GM20431 (cell line): ENCODE measurements around the gene PIKFYVE.
"Not testable (repeated sequence)": the region's sequence is repeated elsewhere in the genome, so short reads cannot be mapped to it uniquely, and the experiment has no call there.

ENCODE experiments used
- in situ Hi-C: fragments of 300-500 bp; cut with MseI, MboI; formaldehyde crosslinking; loops from one replicate; pipeline ENCODE4 v1.15.0; 2020; ENCODE audit warnings: low sequenced_read_pairs; ENCODE audit not compliant: unreplicated experiment

PIKFYVE gene, protein sequence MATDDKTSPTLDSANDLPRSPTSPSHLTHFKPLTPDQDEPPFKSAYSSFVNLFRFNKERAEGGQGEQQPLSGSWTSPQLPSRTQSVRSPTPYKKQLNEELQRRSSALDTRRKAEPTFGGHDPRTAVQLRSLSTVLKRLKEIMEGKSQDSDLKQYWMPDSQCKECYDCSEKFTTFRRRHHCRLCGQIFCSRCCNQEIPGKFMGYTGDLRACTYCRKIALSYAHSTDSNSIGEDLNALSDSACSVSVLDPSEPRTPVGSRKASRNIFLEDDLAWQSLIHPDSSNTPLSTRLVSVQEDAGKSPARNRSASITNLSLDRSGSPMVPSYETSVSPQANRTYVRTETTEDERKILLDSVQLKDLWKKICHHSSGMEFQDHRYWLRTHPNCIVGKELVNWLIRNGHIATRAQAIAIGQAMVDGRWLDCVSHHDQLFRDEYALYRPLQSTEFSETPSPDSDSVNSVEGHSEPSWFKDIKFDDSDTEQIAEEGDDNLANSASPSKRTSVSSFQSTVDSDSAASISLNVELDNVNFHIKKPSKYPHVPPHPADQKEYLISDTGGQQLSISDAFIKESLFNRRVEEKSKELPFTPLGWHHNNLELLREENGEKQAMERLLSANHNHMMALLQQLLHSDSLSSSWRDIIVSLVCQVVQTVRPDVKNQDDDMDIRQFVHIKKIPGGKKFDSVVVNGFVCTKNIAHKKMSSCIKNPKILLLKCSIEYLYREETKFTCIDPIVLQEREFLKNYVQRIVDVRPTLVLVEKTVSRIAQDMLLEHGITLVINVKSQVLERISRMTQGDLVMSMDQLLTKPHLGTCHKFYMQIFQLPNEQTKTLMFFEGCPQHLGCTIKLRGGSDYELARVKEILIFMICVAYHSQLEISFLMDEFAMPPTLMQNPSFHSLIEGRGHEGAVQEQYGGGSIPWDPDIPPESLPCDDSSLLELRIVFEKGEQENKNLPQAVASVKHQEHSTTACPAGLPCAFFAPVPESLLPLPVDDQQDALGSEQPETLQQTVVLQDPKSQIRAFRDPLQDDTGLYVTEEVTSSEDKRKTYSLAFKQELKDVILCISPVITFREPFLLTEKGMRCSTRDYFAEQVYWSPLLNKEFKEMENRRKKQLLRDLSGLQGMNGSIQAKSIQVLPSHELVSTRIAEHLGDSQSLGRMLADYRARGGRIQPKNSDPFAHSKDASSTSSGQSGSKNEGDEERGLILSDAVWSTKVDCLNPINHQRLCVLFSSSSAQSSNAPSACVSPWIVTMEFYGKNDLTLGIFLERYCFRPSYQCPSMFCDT (N-terminal part only)

DNA sequence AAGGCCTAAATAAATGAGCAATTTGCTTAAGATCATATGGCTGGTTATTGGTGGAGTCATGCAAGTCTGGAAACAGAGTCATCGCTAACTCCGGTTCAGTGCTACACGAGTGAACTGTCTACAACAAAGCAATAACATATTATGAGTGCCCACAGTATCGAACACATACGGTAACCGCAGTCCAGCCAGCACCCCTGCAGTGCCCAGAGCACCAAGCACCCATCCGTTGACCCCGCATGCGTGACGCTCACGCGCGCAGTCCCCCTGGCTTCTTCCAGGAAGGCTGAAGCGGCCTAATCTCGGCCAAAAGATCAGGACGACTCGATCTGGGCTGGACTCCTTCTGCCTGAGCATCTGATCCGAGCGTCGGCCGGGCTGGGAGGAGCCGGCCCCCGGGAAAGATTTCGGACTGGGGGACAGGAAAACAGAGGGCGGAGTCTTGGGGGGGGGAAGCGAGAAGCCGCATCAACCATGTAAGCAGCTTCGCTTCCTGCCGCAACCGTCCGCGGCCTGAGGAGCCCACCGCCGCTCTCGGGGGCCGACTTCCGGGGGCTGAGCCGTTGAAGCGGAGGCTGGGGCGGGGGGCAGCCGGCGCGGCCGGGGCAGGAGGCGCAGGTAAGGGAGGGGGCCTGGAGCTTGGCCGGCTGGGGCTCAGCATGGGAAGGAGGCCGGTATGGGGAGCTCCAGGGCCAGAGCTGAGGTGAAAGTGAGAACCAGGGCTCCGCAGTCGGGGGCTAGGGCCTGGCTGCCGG, at the start of gene PIKFYVE:
Gene PIKFYVE, plus strand, starts transcription at position 455 of the 752 bp plus-strand sequence. CDS start 5,265 bp downstream, outside the sequence.
- in situ Hi-C loops: no loop called here

DNA sequence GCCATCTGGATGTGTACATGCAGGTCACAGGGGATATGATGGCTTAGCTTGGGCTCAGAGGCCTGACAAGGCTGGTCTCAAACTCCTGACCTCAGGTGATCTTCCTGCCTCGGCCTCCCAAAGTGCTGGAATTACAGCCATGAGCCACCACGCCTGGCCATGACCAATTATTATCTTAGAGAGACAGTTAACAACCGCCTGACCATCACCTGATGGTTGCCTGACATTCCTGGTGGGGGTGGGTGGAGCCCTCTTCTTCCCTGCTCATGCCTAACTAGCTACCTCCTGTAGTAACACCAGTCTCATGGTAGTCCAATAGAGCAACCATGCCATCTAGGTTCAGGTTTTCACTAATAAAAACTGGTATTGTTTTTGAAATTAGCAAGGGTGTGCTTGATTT, 44.2 kb upstream of the PIKFYVE start:
- in situ Hi-C loops: not testable (repeated sequence)

DNA sequence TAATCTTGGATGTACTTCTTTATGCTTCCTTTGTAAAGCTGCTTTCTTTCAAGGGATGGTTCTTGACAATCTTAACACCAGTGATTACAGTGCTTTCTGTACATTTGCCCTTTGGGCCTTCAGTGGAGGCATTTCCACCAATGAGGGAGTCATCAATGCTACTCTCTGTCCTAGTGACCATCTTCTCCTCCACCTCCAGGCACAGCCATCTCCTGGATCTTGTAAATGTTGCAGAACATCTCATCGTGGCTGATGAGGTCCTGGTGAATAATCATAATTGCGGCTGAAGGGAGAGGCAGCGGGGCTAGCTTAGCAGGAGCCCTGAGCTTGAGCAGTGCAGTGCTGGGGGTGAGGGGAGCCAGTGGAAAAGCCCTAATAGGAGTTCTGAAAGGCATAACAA, 43.7 kb upstream of the PIKFYVE start:
- in situ Hi-C loops: no loop called here

DNA sequence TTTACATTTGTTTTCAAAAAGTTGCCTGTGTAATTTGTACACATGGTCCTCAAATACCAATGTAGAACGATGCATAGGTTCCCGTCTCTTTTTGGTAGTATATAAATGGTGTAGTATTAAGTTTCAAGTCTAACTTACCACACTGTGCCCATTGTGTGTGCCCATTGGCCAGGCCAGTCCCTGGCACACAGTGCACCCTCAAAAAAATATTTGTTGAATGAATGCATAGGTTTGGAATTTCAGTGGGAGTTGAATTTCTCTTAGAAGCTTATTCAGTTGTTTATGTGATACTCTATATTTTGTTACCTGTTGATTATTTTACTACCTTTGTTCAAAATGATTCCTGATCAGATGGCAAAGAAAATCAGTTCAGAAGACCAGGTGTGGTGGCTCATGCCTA, 41.3 kb upstream of the PIKFYVE start:
- in situ Hi-C loops: no loop called here

DNA sequence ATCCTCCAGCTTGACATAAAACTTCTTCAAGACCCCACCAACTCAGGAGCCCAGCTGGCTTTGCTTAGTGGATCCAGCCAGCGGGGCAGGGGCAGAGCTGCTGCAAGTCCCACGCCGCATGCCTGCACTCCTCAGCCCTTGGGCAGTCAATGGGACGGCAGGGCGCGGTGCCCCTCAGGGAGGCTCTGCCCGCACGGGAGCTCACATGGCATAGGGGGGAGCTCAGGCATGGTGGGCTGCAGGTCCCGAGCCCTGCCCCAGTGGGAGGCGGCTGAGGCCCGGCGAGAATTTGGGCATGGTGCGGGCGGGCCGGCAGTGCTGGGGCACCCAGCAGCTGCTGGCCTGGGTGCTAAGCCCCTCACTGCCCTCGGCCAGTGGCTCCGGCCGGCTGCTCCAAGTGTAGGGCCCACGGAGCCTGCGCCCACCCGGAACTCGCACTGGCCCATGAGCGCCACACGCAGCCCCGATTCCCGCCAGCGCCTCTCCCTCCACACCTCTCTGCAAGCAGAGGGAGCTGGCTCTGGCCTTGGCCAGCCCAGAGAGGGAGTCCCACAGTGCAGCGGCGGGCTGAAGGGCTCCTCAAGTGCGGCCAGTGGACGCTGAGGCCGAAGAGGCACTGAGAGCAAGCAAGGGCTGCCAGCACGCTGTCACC, 38.3 kb upstream of the PIKFYVE start:
- in situ Hi-C loops: no loop called here

DNA sequence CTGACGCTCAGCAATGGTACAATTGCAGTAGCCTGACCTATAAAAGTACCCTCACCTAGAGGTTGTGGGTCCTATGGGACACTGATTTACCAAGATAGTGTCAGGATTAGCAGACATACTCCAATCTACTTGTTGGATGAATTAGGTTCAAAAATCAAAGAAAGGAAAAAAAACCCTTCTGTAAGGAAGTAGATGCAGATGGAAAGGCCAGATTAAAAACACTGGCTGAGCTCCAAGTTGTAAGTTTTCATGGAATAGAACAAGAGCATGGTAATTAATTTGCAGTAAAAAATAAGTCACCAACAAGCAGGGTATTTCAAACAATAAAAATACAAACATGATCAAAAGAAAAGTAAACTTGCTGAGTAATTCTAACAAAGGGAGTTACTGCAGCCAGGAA, 37.6 kb upstream of the PIKFYVE start:
- in situ Hi-C loops: no loop called here

DNA sequence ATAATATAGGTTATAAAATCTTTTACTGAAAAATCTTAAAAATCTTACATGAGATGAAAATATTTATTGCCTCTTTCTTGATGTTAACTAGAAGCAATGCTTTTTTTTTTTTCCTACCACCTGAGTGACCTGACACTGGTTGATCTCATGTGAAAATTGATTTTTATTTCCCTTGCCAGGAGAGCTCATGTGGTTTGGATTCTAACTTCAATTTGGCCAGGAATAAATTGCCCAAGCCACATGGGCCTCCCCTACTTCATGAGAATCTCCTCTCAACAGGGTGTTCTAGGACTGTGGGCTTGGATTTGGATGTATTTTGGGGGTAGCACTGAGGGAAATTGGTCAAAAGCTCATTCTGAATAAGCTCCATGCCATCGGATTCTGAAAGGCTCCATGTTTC, 31.3 kb upstream of the PIKFYVE start:
- in situ Hi-C loops: no loop called here

DNA sequence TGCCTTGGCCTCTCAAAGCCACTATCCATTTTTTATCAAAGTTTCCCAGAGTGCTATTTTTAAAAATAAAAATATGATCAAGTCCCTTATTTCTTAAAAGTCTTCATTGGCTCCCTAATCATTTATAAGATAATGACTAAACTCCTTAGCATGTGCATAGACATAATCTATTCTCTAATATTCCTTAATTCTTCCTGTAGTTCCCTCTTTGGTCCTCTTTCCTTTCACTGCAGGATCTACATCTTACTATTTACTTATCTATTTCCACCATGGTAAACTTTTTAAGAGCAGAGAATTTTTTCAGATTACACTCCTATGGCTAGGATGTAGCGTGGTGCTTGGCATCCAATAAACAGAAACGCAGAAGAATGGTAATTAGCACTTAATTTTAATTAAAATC, 30.2 kb upstream of the PIKFYVE start:
- in situ Hi-C loops: no loop called here

DNA sequence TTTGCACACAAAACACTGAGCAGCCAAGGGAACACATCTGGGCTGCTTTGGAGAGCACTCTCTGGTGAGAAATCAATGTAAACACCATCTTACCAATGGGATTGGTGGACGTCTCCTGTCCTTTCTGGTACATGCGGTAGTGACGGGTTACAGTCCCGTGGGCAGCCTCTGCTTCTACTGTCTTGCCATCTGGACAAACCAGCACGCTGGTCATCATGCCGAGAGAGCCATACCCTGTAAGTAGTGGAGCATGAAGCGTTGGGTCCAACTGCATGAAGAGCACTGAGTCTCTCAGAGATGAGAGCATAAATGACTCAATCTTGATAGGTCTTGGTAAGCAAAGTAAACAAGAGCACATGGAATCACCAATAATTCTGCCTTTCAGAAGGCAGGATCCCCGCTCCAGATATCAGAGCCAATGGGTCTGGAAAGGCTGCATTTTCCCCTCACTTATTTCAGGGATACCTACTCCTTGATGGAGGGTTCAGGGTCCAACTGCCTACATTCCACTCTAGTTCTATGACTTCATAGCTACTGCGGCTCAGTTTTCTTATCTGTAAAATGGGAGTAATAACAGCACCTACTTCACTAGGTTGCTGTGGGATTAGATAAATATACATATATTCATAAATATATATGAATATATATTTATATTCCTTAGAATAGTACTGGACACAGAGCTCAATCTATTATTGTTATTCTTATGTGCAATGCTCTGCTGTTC, 26.1 kb upstream of the PIKFYVE start:
- in situ Hi-C loops: no loop called here

DNA sequence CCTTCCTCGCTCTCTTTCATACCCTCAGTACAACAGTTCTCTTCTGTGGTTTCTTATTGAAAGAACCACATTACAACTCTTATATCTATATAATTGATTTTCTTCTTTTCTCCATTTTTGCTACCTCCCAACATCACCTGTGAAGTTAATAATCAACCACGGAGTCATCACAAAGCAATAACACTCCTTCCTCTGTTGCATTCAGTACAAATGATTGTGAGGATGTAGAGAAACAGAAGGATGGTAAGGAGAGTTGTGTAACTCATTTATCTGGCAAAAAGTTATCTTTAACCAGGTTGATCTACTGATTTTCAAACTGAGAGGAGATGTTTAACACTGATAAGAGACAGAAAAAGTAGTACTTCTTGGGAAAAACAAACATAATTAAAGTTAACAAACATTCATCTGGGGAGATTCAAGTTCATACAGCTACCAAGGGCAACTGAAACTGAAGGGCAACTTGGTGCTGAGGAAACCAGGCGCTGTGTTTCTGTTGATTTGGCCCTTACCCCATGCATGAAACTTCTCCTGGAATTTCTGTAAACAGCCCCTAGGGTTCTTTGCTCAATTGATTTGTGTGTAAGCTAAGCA, 25.3 kb upstream of the PIKFYVE start:
- in situ Hi-C loops: no loop called here

DNA sequence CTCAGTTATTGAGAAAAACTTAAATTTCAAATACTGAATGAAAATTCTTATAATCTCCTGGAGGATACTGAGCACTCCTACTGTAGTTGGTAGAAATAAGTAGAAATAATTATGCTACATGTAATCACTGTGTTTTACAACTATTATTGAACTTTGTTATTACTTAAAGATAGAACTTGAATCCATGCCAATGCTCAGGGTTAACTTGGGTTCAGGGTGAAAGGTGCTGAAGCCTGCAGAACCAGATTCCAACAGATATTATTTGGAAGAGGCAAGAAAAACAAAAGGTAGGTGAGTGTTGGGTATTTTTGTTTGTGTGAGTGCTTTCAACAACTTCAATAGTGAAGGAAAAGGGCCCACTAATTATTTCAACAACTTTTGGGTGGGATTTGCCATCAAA, 21.6 kb upstream of the PIKFYVE start:
- in situ Hi-C loops: no loop called here

DNA sequence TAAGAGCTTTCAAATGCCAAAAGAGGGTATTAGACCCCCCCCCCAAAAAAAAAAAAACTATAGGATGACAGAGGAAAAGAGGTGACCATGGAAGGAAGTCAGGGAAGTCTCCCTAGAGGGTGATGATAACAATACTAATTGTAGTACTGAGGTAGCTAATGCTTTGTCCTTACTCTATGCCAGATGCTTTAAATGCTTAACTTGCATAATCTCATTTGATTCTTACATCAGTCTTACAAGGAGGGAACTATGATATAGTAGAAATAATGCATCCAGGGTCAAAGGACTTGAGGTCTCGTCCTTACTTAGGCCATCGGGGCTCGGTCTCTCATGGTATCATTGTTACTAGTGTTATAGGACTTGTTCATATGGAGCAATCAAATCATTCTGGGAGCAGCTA, 20.3 kb upstream of the PIKFYVE start:
- in situ Hi-C loops: no loop called here

DNA sequence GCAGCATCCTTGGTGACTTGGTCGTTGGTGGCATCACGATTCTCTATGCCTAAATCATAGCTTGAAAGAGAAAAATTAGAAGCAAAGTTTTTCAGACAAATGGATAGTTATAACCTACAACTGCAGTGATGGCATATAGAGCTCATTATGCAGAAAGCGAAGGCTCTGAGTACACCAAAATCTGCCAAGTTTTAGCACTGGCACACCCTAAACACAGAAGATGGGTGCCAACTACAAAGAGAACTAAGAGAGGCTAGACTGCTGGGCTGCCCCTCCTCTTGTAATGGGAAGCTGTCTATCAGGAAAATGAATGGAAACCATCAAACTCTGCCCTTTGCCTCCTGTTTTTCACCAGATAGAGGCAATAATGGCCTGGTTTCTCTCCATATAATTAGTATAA, 17.5 kb upstream of the PIKFYVE start:
- in situ Hi-C loops: no loop called here

DNA sequence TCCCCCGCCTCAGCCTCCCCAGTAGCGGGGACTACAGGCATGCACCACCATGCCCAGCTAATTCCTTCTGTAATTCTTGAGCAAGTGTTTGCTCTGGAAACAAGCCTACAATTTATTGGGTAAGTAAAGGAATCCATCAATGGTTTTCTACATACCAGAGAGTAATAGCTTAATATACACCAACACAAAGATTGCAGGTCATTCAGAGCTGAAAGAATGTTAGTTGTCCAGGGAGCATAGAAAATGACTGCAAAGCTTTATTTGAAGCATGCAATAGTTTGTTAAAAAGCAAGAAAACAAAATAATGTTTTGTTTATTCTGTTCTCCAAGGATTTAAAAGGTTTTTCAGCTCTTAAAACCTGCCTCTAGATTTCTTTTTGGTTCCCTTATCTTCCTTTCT, 16.8 kb upstream of the PIKFYVE start:
- in situ Hi-C loops: no loop called here

DNA sequence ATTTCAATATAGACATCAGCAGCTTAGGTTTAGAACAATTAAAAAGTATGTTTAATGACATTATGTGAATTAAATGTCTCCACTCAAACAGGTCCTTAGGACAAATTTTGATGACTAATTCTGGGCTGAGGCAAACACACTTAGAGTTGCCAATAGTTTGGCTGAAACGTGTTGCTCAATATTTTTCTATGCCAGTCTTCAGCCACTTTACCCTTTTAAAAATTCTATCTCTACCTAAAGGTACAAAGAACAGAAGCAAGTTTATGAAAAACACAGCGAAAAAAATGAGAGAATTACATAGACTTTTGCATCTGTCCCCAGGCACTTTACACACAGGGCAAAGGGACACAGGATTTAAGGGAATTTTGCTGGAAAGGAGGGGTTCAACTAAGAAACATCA, 15.7 kb upstream of the PIKFYVE start:
- in situ Hi-C loops: no loop called here

DNA sequence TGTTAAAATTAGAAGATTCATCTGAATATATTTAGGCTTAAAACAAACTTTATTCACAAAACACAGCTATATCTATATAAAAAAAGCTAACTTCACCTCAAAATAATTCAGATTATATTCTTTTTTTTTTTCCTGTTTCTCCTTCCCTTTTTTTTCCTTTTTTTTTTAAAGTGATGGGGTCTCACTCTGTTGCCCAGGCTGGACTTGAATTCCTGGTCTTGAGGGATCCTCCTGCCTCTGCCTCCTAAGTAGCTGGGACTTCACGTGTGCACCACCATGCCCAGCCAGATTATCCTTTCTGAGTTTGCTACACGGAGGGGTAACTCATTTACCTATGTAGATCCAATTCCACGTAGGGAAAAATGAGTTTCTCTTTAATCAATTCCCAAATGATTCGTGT, 15.0 kb upstream of the PIKFYVE start:
- in situ Hi-C loops: no loop called here

DNA sequence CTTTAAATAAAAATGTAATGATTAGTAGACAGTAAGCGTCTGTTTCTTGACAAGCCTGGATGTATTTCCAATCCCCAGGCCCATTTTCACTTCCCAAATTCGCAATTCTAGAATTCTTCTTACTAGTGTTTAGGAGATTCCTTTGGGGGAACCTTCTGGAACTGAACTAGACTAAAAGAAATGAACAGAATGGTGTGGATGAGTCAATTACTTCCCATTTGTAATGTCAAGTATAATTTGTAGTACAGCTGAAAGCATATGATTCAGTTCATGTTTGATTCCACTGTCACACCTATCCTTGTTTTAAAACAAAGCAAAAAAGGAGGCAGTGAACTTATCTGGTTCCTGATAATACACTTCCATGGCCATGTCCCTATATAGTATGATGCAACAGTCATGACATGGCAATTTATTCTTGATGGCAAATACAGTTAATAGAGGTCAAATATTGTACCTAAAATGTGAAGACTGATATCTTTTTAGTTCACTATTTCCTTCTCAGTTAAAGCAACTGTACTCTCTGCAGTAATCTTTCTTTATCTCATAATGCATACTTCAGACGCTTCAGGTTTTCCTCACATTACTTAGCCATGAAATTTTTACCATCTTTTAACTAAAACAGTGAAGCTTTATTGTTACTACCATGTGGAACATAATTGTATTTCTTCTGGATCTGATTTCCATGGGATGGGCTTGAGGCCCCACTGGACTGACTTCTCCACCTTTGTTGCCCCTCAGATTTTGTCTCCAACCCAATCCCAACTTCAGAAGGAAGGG, 13.2 kb upstream of the PIKFYVE start:
- in situ Hi-C loops: no loop called here
